ENCODE results near the gene PSAP.

The PSAP gene

DNA sequence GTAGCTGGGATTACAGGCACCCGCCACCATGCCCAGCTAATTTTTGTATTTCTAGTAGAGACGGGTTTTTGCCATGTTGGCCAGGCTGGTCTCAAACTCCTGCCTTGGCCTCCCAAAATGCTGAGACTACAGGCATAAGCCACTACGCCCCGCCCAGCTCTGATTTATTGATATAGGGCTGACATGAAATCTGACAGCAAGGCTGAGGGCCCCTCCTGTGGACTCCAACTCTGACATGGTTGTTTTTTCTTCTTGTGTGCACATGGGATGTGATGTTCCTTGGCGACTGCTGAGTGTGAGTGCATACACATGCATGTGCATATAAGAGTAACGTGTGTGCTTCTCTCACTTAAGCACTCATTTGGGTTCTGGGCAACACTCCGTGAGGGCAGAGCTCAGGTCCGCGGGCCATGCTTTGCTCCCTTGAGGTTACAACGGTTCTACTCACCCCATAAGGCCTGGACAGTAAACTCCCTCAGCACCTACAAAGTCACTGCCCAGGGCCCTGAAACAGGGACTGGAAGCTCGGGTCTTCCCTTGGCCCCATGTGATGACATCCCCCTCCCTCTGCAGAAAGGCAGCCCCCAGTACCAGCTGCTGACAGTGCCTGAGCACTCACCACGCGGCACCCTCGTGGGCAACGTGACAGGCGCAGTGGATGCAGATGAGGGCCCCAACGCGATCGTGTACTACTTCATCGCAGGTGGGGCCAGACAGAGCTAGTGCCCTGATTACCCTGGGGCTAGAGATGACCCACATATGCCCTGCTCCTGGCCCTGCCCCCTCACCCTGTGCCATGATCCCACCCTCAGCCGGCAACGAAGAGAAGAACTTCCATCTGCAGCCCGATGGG, 44.1 kb downstream of the PSAP start:
- Histone ChIP-seq H3K4me3 (ENCODE audit: low read length, poor library complexity, severe bottlenecking) (no peak overlapping the region), H2AFZ (ENCODE audit: low read length) (no peak overlapping the region), H3K9me3 (ENCODE audit: insufficient read depth, low read depth, low read length) (no peaks in the 10 kb centered on the region), H4K20me1 (ENCODE audit: insufficient read depth, low read length, poor library complexity, severe bottlenecking) (no peaks in the 10 kb centered on the region), H3K4me1 (ENCODE audit: insufficient read depth, low read length, poor library complexity, severe bottlenecking) (no peaks in the 10 kb centered on the region), H3K36me3 (ENCODE audit: insufficient read depth, low read length) (no peaks in the 10 kb centered on the region), H3F3A (ENCODE audit: low read depth) (no peaks in the 10 kb centered on the region), H3K9me2 (replicated peaks; ENCODE audit: low read depth, low read length) (no peaks in the 10 kb centered on the region), H3K9ac (ENCODE audit: low read depth, low read length, poor library complexity, severe bottlenecking) (no peak overlapping the region), H3K79me2 (ENCODE audit: insufficient read depth, low read length) (no peaks in the 10 kb centered on the region), H3K4me2 (ENCODE audit: low read depth, low read length, poor library complexity, severe bottlenecking) (no peak overlapping the region), H3K27me3 (ENCODE audit: insufficient read depth, low read length, poor library complexity, severe bottlenecking) (no peaks in the 10 kb centered on the region)
- TF ChIP-seq, protein P1, sequence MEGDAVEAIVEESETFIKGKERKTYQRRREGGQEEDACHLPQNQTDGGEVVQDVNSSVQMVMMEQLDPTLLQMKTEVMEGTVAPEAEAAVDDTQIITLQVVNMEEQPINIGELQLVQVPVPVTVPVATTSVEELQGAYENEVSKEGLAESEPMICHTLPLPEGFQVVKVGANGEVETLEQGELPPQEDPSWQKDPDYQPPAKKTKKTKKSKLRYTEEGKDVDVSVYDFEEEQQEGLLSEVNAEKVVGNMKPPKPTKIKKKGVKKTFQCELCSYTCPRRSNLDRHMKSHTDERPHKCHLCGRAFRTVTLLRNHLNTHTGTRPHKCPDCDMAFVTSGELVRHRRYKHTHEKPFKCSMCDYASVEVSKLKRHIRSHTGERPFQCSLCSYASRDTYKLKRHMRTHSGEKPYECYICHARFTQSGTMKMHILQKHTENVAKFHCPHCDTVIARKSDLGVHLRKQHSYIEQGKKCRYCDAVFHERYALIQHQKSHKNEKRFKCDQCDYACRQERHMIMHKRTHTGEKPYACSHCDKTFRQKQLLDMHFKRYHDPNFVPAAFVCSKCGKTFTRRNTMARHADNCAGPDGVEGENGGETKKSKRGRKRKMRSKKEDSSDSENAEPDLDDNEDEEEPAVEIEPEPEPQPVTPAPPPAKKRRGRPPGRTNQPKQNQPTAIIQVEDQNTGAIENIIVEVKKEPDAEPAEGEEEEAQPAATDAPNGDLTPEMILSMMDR (conservative IDR thresholded peaks at IDR 0.05; ENCODE audit: low read length): no peak
- no peak for TF ChIP-seq EZH2phosphoT487 (IDR thresholded peaks at IDR 0.05; ENCODE audit: borderline replicate concordance)

DNA sequence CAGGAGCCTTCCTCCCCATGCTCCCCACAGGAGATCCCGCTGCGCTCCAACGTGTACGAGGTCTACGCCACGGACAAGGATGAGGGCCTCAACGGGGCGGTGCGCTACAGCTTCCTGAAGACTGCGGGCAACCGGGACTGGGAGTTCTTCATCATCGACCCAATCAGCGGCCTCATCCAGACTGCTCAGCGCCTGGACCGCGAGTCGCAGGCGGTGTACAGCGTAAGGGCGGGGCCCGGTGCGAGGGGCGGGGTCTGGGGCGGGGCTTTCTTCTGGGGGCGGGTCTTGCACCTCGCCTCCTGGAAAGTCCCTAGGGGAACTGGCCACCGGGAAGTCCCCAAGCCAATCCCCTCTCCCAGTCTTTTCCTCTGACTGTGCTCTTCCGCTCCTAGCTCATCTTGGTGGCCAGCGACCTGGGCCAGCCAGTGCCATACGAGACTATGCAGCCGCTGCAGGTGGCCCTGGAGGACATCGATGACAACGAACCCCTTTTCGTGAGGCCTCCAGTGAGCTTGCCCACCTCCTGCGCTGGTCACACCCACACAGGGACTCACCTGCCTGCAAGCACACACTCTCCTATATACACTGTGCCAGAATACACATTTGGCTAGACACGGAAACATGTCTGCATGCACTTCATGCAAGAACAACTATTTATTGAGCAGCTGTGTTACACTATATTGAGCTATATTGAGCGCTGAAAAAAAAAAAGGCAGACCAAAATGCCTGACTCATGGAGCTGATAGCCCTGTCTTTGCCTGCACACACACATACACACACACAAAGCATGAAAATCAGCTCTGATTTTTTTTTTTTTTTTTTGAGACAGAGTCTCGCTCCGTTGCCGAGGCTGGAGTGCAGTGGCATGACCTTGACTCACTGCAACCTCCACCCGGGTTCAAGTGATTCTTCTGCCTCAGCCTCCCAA, 45.0 kb downstream of the PSAP start:
- H3K79me2 ChIP-seq (ENCODE audit: insufficient read depth, low read length): no peaks in the 10 kb centered on the region
- H3K27me3 ChIP-seq (ENCODE audit: insufficient read depth, low read length, poor library complexity, severe bottlenecking): no peaks in the 10 kb centered on the region
- no peak overlapping the region for H3K9ac ChIP-seq (ENCODE audit: low read depth, low read length, poor library complexity, severe bottlenecking)
- no peaks in the 10 kb centered on the region for H3K9me2 ChIP-seq (replicated peaks; ENCODE audit: low read depth, low read length)
- no peaks in the 10 kb centered on the region for H4K20me1 ChIP-seq (ENCODE audit: insufficient read depth, low read length, poor library complexity, severe bottlenecking)
- H3K4me2 ChIP-seq (ENCODE audit: low read depth, low read length, poor library complexity, severe bottlenecking): no peak overlapping the region
- H3K9me3 ChIP-seq (ENCODE audit: insufficient read depth, low read depth, low read length): no peaks in the 10 kb centered on the region
- no peak overlapping the region for H3K4me3 ChIP-seq (ENCODE audit: low read length, poor library complexity, severe bottlenecking)
- no peaks in the 10 kb centered on the region for H3K4me1 ChIP-seq (ENCODE audit: insufficient read depth, low read length, poor library complexity, severe bottlenecking)
- no peaks in the 10 kb centered on the region for H3F3A ChIP-seq (ENCODE audit: low read depth)
- TF ChIP-seq, protein P1 (conservative IDR thresholded peaks at IDR 0.05; ENCODE audit: low read length): no peak
- TF ChIP-seq EZH2phosphoT487 (IDR thresholded peaks at IDR 0.05; ENCODE audit: borderline replicate concordance): no peak
- no peak overlapping the region for H2AFZ ChIP-seq (ENCODE audit: low read length)
- H3K36me3 ChIP-seq (ENCODE audit: insufficient read depth, low read length): no peaks in the 10 kb centered on the region

GRCh38 chr10:71804077-71804476, 47.0 kb downstream of the PSAP start:
- no peak for TF ChIP-seq EZH2phosphoT487 (IDR thresholded peaks at IDR 0.05; ENCODE audit: borderline replicate concordance)
- TF ChIP-seq, protein P1 (conservative IDR thresholded peaks at IDR 0.05; ENCODE audit: low read length): no peak
- Histone ChIP-seq H3K4me3 (ENCODE audit: low read length, poor library complexity, severe bottlenecking) (no peak overlapping the region), H3K9ac (ENCODE audit: low read depth, low read length, poor library complexity, severe bottlenecking) (no peak overlapping the region), H3K9me2 (replicated peaks; ENCODE audit: low read depth, low read length) (no peaks in the 10 kb centered on the region), H3K4me1 (ENCODE audit: insufficient read depth, low read length, poor library complexity, severe bottlenecking) (no peaks in the 10 kb centered on the region), H3K36me3 (ENCODE audit: insufficient read depth, low read length) (no peaks in the 10 kb centered on the region), H3K9me3 (ENCODE audit: insufficient read depth, low read depth, low read length) (no peaks in the 10 kb centered on the region), H4K20me1 (ENCODE audit: insufficient read depth, low read length, poor library complexity, severe bottlenecking) (no peaks in the 10 kb centered on the region), H3K4me2 (ENCODE audit: low read depth, low read length, poor library complexity, severe bottlenecking) (no peak overlapping the region), H2AFZ (ENCODE audit: low read length) (no peak overlapping the region), H3K27me3 (ENCODE audit: insufficient read depth, low read length, poor library complexity, severe bottlenecking) (no peaks in the 10 kb centered on the region), H3F3A (ENCODE audit: low read depth) (no peaks in the 10 kb centered on the region), H3K79me2 (ENCODE audit: insufficient read depth, low read length) (no peaks in the 10 kb centered on the region)
